OCI-LY3 (cell line): ENCODE results near the gene FANCM.
"Not testable (repeated sequence)": the region's sequence is repeated elsewhere in the genome, so short reads cannot be mapped to it uniquely, and the experiment has no call there.

Source experiments
- H2AFZ ChIP-seq: fragments of 200-600, 300-600 bp; shearing (Covaris generic); 2 replicates; pipeline ENCODE4 v1.6.0; 2014; ENCODE audit warnings: antibody characterized with exemption, low read depth, low read length
- H3K27ac ChIP-seq: fragments of 200-600, 300-600 bp; sonication (generic); 2 replicates; pipeline ENCODE4 v1.5.1; 2014; ENCODE audit warnings: mild to moderate bottlenecking, low read length, moderate library complexity, mixed read lengths
- H3K27me3 ChIP-seq: fragments of 200-600, 300-600 bp; sonication (generic); 2 replicates; pipeline ENCODE4 v1.6.1; 2014; ENCODE audit warnings: low read depth, low read length, mixed read lengths
- H3K36me3 ChIP-seq: fragments of 200-600, 300-600 bp; sonication (generic); replicated peaks from 2 replicates; pipeline ENCODE3; 2014; ENCODE audit warnings: low read depth, low read length, mixed read lengths
- H3K4me1 ChIP-seq: fragments of 300-600, 200-600 bp; sonication (generic); 2 replicates; pipeline ENCODE4 v1.6.1; 2014; ENCODE audit warnings: low read length, mixed read lengths
- H3K4me2 ChIP-seq: fragments of 200-600, 300-600 bp; sonication (generic); 2 replicates; pipeline ENCODE4 v1.6.1; 2014; ENCODE audit warnings: low read length, mixed read lengths
- H3K4me3 ChIP-seq: fragments of 300-600, 200-600 bp; sonication (generic); 2 replicates; pipeline ENCODE4 v1.5.1; 2014; ENCODE audit warnings: antibody characterized with exemption, mild to moderate bottlenecking, low read length, moderate library complexity
- H3K79me2 ChIP-seq: fragments of 300-600, 200-600 bp; shearing (Covaris generic); 2 replicates; pipeline ENCODE4 v1.6.1; 2014; ENCODE audit warnings: mild to moderate bottlenecking, low read length, mixed read lengths
- H3K9ac ChIP-seq: fragments of 300-600, 200-600 bp; shearing (Covaris generic); 2 replicates; pipeline ENCODE4 v1.6.0; 2014; ENCODE audit warnings: mild to moderate bottlenecking, low read length, moderate library complexity
- H3K9me3 ChIP-seq: fragments of 200-600, 300-600 bp; shearing (Covaris generic); 2 replicates; pipeline ENCODE4 v1.6.1; 2014; ENCODE audit warnings: low read length, mixed read lengths; ENCODE audit not compliant: insufficient read depth
- H4K20me1 ChIP-seq: fragments of 200-600, 300-600 bp; sonication (generic); 2 replicates; pipeline ENCODE4 v1.6.1; 2016; ENCODE audit warnings: low read length, mixed read lengths; ENCODE audit not compliant: insufficient read depth
- EZH2phosphoT487 ChIP-seq: fragments of 200-600 bp; shearing (Covaris generic); IDR thresholded peaks from 2 replicates; pipeline ENCODE4 v1.6.1; 2018; ENCODE audit warnings: antibody characterized with exemption, mixed run types, low read depth
- TF ChIP-seq, protein P1 (sequence below): fragments of 200-600, 300-600 bp; sonication (generic); IDR thresholded peaks from 2 replicates; pipeline ENCODE4 v1.5.1; 2014; ENCODE audit warnings: antibody characterized with exemption, low read length, low read depth

The FANCM gene

GRCh38 chr14:45210159-45210558 is 74.4 kb downstream of the FANCM start:
- H3K36me3 ChIP-seq = peaks cover 58% of the 10 kb centered on the region
- TF ChIP-seq, protein P1, sequence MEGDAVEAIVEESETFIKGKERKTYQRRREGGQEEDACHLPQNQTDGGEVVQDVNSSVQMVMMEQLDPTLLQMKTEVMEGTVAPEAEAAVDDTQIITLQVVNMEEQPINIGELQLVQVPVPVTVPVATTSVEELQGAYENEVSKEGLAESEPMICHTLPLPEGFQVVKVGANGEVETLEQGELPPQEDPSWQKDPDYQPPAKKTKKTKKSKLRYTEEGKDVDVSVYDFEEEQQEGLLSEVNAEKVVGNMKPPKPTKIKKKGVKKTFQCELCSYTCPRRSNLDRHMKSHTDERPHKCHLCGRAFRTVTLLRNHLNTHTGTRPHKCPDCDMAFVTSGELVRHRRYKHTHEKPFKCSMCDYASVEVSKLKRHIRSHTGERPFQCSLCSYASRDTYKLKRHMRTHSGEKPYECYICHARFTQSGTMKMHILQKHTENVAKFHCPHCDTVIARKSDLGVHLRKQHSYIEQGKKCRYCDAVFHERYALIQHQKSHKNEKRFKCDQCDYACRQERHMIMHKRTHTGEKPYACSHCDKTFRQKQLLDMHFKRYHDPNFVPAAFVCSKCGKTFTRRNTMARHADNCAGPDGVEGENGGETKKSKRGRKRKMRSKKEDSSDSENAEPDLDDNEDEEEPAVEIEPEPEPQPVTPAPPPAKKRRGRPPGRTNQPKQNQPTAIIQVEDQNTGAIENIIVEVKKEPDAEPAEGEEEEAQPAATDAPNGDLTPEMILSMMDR = no peak
- no peak for TF ChIP-seq EZH2phosphoT487

DNA sequence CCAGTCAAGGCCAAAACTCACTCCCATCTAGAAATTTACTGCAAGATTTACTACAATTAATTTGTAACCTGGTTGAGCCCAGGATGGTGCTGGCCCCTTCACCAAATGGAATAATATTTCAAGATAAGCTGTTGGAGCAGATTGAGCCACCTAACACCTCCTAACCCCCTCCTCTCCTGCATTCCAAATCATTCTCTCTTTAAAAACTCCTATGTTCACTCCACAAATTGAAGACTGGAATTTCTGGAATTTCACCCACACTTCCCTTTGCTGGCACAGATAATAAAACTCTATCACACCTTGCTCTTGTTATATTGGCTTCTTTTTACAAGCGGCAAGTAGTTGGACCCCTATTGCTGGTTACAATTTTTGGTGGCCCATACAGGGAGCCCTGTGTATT is 75.6 kb downstream of the FANCM start:
- no peak overlapping the region for H3K27ac ChIP-seq
- TF ChIP-seq, protein P1 = no peak
- no peak for TF ChIP-seq EZH2phosphoT487
- no peak overlapping the region for H3K4me2 ChIP-seq
- no peaks in the 10 kb centered on the region for H3K79me2 ChIP-seq
- H2AFZ ChIP-seq = no peak overlapping the region
- H3K9ac ChIP-seq = no peak overlapping the region
- no peaks in the 10 kb centered on the region for H3K27me3 ChIP-seq
- H4K20me1 ChIP-seq = no peaks in the 10 kb centered on the region
- H3K4me3 ChIP-seq = no peak overlapping the region
- no peaks in the 10 kb centered on the region for H3K9me3 ChIP-seq
- peaks cover 57% of the 10 kb centered on the region for H3K36me3 ChIP-seq
- no peaks in the 10 kb centered on the region for H3K4me1 ChIP-seq

More at GRCh38 chr14:45210159-45210558, 74.4 kb downstream of the FANCM start:
- H3K9ac ChIP-seq = no peak overlapping the region
- H3K27ac ChIP-seq = no peak overlapping the region
- no peaks in the 10 kb centered on the region for H3K4me1 ChIP-seq
- no peaks in the 10 kb centered on the region for H4K20me1 ChIP-seq
- no peak overlapping the region for H3K4me3 ChIP-seq
- no peak overlapping the region for H3K4me2 ChIP-seq
- H3K27me3 ChIP-seq = no peaks in the 10 kb centered on the region
- no peak overlapping the region for H2AFZ ChIP-seq
- H3K9me3 ChIP-seq = no peaks in the 10 kb centered on the region
- no peaks in the 10 kb centered on the region for H3K79me2 ChIP-seq

- TF ChIP-seq EZH2phosphoT487 = no peak
- TF ChIP-seq, protein P1 = no peak
- H3K79me2 ChIP-seq = no peaks in the 10 kb centered on the region
- H2AFZ ChIP-seq = no peak overlapping the region
- no peak overlapping the region for H3K27ac ChIP-seq
- no peak overlapping the region for H3K4me2 ChIP-seq
- peaks cover 56% of the 10 kb centered on the region for H3K36me3 ChIP-seq
- no peaks in the 10 kb centered on the region for H3K9me3 ChIP-seq
- H4K20me1 ChIP-seq = no peaks in the 10 kb centered on the region
- no peak overlapping the region for H3K9ac ChIP-seq
- no peaks in the 10 kb centered on the region for H3K4me1 ChIP-seq
- H3K27me3 ChIP-seq = no peaks in the 10 kb centered on the region
- no peak overlapping the region for H3K4me3 ChIP-seq
Observed at GRCh38 chr14:45212231-45212630, 76.5 kb downstream of the FANCM start.

DNA sequence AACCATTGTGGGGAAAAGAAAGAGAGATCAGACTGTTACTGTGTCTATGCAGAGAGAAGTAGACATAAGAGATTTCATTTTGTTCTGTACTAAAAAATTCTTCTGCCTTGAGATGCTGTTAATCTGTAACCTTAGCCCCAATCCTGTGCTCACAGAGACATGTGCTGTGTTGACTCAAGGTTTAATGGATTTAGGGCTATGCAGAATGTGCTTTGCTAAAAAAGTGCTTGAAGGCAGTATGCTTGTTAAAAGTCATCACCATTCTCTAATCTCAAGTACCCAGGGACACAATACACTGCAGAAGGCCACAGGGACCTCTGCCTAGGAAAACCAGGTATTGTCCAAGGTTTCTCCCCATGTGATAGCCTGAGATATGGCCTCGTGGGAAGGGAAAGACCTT is 78.0 kb downstream of the FANCM start:
- not testable (repeated sequence) for H3K4me2 ChIP-seq, H2AFZ ChIP-seq, H3K27ac ChIP-seq, H3K9ac ChIP-seq, H3K79me2 ChIP-seq, H3K4me3 ChIP-seq, H3K9me3 ChIP-seq, H3K4me1 ChIP-seq, H3K27me3 ChIP-seq, H4K20me1 ChIP-seq
- H3K36me3 ChIP-seq = peaks cover 54% of the 10 kb centered on the region

- H3K79me2 ChIP-seq, H3K27me3 ChIP-seq, H3K9ac ChIP-seq, H2AFZ ChIP-seq, H4K20me1 ChIP-seq, H3K9me3 ChIP-seq, H3K27ac ChIP-seq, H3K4me3 ChIP-seq, H3K4me1 ChIP-seq, H3K4me2 ChIP-seq: not testable (repeated sequence)
- peaks cover 52% of the 10 kb centered on the region for H3K36me3 ChIP-seq
Observed at GRCh38 chr14:45214341-45214740, 78.6 kb downstream of the FANCM start.
